Endometrium (tissue), 2 donors: ENCODE data around the gene GRIA3.
"Not testable (repeated sequence)": the region's sequence is repeated elsewhere in the genome, so short reads cannot be mapped to it uniquely, and the experiment has no call there.

Experiments used
- FAIRE-seq: peaks from 2 replicates; lab custom pipeline; 2012; peaks lifted over from hg19 to GRCh38; lab: Jason Lieb, UNC
- donor health status: control.
- donor health status: control.

Gene GRIA3

DNA sequence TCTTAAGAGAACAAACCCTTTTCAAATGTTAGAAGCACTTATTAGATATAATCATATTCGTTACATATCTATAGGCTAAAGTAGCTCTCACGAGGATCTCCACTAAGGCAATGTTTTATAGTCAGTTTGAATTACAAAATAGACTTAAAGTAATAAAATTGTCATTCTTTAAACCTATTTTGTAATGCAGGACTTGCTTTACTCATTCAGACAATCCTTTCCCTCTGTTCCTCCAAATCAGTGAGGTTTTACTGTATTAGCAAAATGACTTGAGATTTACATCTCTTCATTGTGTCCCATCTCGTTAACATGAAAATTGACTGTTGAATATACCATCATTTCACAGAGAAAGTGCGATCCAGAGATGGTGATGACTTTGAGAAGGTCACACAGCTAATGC, 284.4 kb downstream of the GRIA3 start:
- no peak for FAIRE-seq

DNA sequence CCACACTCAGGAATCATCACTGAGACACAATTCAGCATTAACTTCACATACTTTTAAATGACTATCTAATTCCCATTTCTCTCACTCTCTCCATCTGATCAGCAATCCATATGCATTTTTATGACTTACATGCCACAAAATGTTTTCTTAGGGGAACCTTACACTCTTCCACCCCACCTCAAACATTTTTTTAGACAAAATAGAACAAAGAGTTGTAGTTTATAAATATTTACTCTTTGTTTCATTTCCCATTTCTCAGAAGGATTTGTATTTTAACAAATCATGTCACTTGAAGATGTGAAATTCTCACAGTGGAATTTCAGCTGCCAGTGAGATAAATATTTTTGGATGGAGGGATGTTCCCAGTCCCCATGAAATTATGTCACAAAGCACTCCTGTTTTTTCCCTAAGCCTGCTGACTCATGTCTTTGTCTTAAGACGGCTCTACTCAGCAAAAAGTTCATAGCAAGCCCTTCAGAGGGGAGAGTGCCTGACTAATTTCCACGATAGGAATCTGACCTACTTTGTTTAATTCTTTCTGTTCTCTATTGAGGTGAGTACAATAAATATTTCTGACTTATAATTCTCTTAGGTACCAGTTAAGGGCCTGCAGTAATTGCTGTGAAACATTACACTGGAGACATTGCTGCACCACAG, 291.1 kb downstream of the GRIA3 start:
- no peak for FAIRE-seq

DNA sequence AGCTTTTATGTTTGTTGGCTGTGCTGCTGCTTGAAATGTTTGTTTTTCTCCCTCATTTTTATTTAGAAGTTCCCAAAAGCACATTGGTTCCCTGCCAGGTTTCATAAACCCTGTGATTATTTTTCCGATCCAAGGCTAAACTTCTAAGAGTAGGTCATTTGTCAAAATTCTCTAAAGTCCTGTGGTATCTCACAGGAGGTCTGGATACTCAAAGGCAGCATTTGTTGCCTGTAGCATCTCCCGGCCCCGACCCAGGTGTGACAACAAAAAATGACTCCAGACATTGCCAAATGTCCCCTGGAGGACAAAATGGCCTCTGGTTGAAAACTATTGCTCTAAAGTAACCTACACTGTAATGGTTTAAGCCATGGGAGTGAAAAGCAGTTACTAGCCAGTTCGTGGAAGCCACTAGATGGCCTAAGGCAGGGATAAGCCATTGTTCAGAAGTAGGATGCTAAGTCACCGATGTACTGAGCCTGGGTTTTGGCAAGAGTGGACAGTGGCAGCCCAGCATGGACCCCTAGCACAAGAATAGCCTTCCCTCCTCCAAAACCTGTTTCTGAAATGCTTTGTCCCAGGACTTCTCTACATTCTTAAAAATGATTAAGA, 292.6 kb downstream of the GRIA3 start:
- no peak for FAIRE-seq

- FAIRE-seq: no peak
Measured at GRCh38 chrX:123477673-123478072, 293.6 kb downstream of the GRIA3 start.

GRCh38 chrX:123481913-123482851, 298.1 kb downstream of the GRIA3 start:
- no peak for FAIRE-seq

GRCh38 chrX:123486297-123486696, 302.2 kb downstream of the GRIA3 start:
- FAIRE-seq: no peak

DNA sequence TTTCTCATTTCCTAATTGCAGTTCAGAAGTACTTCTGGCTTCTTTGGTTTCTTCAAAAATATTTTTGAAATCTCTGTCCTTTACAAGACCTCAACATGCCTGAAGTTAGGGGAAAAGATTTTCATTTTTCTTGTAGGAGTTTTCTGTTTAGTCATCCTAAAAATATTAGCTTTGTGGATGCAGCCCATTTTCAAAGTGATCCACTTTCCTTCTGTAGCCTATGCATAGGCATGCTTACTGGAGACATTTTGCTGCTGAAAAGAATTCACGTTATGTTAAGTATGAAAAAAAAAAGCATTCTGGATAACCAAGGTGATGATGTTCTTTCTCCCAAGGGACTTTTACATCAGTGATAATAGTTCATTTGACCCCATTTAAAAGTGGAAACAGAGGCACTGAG, 303.2 kb downstream of the GRIA3 start:
- no peak for FAIRE-seq

- FAIRE-seq: no peak
Measured at GRCh38 chrX:123487669-123488068, 303.6 kb downstream of the GRIA3 start.

GRCh38 chrX:123489011-123489410, 304.9 kb downstream of the GRIA3 start:
- no peak for FAIRE-seq

DNA sequence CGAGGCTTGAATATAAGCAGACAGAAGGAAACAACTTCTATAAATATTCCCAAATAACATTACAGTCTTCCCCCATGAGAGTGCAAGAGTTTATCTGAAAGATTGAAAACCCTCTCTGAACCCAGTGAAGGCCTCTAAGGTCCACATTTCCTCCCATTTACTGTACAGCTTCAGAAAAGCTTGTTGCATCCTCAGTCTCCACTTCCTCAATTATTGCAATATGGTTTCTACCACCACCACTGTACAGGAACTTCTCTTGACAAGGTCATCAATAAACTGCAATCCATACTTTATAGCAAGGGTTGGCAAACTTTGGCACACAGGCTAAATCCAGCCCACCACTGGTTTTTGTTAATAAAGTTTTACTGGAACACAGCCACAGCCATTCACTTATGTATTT, 309.8 kb downstream of the GRIA3 start:
- FAIRE-seq: no peak

- FAIRE-seq: no peak
Measured at GRCh38 chrX:123499787-123500186, 315.7 kb downstream of the GRIA3 start.

DNA sequence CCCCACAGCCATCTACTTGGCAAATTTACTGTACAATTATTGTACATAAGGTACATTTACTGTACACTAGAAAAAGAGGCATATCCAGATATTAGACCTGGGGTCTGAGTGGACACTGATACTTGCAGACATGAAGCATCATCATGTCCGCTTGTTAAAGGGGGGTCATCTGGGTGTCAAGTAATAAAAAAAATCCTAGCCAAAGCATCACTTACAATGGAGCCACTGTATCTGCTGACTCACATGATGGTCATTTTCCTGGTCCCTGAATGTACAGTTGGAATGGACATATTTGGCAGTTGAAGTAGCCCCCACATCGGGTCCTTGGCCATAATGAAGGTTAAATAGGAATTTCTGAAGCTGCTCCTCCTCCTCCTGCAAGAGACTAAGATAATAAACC, 320.0 kb downstream of the GRIA3 start:
- no peak for FAIRE-seq

GRCh38 chrX:123504630-123505270, 320.7 kb downstream of the GRIA3 start:
- FAIRE-seq: no peak

DNA sequence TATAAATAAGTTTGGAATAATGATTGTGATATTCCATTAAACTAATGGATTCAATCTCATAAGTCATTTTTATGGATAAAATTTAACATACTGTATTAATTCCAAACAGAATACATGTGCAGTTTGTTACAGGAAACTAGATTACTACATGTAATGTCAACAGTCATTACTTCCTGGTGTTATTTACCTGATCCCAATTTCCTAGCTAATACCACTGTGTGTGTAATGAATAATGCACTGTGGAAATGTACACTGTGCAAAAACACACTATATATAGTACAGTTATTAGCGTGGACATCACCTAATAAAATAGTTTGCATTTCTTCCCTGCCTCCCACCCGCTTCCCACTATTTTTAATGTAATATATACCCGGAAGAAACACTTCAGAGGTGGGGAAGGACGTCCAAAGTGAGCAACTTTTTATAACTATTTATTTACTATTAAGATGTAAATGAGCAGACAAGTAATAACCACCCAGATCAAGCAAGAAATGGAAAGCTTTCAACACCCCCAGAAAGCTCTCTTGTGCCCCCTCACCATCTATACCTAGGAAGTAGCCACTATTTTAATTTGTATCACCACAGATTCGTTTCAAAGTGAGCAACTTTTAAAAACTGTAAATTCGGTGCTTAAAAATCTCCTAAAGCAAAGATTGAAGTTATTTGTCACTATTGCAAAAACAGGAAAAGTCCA, 329.7 kb downstream of the GRIA3 start:
- no peak for FAIRE-seq

DNA sequence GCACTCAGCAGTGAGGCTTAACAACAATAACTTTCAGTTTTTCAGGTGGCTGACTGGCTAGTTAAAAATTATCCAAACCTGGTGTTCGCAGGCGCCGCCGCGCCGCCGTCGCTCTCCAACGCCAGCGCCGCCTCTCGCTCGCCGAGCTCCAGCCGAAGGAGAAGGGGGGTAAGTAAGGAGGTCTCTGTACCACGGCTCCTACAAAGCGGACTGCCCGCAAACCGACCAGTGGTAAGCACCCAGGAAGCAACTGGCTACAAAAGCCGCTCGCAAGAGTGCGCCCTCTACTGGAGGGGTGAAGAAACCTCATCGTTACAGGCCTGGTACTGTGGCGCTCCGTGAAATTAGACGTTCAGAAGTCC, 330.2 kb downstream of the GRIA3 start:
- not testable (repeated sequence) for FAIRE-seq

DNA sequence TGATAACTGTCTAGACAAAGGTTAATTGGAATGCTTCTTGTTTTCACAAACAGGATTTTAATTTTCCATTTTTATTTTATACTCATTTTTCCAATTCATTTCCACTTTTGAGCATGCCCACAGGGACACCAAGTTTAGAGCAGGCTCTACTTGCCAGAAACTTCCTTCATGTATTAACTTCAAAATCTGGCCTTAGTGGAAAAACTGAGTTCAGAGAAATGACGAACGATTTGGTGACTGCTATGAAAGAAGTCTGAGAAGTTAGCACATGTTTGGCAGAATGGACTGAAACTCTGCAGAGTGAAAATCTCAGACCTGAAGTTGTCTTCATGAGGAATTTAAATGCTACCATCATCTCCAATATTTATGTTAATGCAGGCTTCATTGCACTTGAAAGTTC, 334.7 kb downstream of the GRIA3 start:
- FAIRE-seq: no peak

DNA sequence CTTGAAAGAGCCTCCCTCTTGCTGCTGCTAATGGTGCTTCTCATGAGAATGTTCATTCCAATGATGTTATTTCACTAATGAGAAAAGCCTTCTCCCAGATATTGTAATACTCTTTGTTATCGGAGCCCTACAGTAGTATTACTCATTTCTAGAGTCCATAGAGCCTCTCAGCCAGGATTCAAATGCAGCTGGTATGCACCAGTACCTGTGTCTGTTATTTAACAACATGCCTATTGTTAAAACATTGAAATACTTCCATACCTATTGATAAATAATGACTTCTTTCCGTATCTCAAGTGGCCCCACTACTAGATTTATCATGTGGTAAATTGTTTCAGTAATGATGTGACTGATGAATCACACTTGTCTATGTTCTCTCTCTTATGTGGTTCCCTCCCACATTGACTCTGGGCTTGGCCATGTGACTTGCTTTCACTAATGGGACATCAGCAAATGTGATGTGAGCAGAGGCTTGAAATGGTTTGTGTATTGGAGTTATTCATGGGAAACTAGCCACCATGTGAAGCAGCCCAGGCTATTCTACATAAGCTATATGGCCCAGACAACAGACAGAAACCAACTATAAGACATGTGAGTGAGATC, 341.1 kb downstream of the GRIA3 start:
- FAIRE-seq: no peak

GRCh38 chrX:123530726-123531125, 346.6 kb downstream of the GRIA3 start:
- FAIRE-seq: not testable (repeated sequence)
